NCI-H345 treated with DMSO at 0.1 percent for 48 hours (cell line): ENCODE data around the gene PGS1.

Experiments used
- DNase-seq: peaks from one replicate; lab custom pipeline; 2025; ENCODE audit not compliant: unreplicated experiment; lab: John Stamatoyannopoulos, UW

The PGS1 gene

DNA sequence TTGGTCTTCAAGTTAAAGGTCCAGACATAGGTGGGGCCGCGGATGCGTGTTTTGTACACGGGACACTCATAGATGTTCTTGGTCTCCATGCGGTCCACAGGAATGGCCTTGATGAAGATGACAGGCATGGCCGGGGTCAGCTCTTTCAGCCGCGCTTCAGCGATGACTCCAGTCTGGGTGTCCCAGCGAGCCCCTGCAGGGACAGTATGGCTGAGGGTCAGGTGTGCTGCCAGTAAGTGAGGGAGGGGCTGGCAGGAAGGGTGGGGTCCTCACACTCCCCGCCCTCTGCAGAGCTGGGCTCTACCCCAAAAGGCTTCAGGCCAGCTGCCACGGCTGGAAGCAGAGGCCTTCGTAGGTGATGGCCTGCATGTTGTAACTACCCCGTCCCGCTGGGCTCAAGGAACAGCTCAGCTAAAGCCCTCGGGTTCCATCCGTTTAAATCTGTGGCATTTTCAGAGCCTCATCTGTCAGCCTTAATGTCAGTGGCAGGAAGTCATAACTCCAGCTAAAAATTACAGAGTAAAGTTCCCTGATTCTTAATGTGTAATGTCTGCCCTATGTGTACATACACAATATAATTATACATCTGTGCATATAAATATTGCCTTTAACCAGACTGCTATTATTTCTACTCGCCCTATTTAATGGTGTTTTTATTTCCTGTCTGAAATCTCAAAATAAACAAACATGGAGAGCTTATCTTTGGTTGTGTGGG, 45.7 kb downstream of the PGS1 start:
- DNase-seq = no peak

- DNase-seq = no peak
These were observed 47.0 kb downstream of the PGS1 start for GRCh38 chr17:78425429-78425828.

- DNase-seq = no peak
These were observed 47.9 kb downstream of the PGS1 start for GRCh38 chr17:78426293-78426879.

DNA sequence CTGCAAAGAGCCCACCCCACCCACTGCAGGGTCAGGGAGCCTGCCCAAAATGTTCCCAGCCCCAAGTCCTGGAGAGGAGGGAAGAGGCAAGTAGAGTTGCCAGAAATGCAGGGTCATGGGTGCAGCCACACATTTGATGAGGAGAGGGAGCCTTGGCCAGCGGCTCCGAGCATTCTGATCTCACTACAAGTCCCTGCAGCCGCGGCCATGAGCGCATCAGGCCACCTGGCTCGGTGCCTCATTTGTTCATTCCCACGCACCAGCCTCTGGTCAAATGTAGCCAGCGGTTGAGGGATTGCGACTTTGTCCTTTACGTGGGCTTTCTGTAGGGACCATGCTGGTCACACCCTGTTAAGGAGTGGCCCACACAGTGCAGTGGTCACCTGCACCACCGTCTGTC, 48.7 kb downstream of the PGS1 start:
- DNase-seq = no peak

- DNase-seq = no peak
These were observed 49.7 kb downstream of the PGS1 start for GRCh38 chr17:78428025-78428575.

- no peak for DNase-seq
These were observed 50.6 kb downstream of the PGS1 start for GRCh38 chr17:78428836-78429617.

- peak; percentile 33 for DNase-seq
These were observed 51.2 kb downstream of the PGS1 start for GRCh38 chr17:78429618-78429995.

DNA sequence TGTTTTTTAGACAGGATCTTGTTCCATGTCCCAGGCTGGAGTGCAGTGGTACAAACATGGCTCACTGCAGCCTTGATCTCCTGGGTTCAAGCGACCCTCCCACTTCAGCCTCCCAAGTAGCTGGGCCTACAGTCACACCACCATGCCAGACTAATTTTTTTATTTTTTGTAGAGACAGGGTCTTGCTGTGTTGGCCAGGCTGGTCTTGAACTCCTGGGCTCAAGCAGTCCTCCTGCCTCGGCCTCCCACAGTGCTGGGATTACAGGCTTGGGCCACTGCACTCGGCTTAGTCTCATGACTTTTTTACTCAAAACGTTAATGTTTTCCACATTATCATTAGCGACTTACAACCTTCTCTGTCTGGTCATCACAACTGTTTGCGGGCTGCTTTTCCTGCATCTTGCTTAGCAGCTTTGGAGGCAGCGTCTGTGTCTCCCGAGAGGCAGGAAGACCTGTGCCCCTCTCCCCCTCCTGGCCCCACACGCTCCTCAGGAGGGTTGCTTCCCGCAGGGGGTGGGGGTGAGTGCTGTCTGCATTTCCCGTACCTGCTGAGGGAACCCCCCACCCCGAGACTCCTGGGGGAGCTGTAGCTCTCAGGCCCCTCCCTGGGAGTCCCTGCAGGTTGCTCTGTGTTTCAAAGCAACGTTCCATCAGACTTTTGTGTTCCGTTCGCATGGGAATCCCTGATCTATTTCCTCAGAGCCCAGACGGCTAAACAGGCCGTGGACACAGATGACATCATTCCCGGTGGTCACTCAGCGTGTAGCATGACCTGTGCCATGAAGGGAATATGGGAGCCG, 52.6 kb downstream of the PGS1 start:
- DNase-seq = no peak

- DNase-seq = no peak
These were observed 53.2 kb downstream of the PGS1 start for GRCh38 chr17:78431692-78431958.

DNA sequence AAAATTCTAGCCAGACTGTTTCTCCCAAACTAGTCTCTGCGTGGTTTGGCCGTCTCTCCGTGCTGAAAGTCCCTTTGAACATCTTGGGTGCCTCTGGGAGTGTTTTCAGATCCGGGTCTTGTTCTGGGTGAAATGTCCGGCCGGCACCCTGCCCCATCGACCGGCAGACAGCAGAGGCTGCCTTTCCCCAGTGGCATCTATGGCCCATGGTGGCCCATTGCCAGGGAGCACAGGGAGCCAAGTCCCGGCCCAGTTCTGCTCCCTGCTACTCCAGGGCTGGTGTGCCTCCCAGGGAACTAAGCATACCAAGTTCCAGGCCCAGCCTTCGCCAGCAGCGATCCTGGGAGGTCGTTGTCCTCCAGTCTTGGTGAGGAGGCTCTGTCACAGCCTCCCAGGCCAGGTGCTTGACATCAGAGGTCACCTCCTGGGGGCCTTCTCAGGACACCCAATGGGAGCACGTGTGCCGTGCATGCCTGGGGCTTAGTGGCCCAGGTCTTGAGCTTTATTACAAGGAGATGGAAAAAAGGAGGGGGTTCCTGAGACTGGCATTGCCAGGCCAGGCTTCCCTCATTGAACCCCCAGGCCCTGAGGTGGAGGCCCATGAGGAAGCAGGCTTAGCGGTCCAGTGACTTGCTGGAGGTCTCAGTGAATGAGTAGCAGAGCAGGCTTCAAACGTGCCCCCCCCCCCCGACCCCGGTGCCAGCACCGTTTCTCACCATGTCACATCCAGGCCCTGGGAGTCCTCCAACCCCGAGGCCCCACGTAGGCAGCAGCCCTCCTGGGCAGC, 54.0 kb downstream of the PGS1 start:
- no peak for DNase-seq

DNA sequence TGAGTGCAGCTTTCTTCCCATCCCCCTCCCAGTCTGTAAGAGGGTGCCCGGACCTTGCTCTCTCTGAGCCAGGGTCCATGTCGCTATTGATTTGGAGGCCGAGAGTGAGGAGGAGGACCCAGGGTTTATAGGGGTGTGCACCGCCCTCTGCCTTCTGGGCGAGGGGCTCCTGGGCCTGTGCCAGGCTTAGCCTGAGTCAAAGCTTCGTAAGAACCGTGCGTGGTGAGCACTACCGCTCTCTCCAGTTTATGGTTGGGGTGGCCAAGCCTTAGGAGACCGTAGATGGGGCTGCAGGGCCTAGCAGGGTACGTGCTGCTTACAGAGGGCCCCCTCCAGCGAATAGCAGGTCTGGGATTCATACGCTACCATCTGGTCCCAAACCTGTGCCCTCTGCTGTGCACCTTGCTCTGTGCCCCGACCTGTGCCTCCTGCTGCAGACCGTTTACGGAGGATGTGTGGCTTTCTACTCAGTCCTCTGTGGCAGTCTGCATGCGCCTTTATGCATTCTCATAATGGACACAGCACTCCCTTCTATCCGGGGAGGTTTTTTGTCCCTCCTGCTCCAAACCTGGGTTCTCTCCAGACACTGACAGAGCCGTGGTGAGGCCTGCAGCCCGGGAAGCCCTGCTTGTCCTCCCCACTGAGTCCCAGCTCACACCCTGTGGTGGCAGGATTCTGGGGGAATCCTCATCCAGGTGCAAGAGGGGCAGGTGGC, 54.7 kb downstream of the PGS1 start:
- DNase-seq = no peak

DNA sequence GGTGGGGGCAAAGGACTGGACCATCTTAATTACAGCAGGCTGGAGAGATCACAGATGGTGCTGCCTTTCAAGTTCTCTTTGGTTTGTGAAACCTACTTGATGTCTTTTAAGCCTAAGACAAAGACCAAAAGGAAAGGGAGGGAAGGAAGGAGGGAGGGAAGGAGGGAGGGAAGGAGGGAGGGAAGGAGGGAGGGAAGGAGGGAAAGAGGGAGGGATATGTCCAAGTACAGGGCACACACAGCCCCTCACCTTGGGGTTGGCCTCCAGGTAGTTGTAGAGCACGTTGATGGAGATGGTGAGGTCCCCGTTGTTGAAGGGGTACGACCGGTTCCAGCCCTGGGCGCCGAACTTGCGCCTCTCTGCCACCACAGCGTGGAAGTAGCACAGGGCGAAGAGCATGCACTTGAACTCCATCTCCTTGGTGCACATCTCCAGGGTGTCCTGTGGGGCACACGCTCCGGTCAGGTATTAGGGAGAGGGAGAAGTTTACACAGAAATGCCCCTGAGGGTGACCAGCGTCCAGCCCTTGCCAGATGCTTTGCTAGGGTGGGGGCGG, 55.4 kb downstream of the PGS1 start:
- no peak for DNase-seq

DNA sequence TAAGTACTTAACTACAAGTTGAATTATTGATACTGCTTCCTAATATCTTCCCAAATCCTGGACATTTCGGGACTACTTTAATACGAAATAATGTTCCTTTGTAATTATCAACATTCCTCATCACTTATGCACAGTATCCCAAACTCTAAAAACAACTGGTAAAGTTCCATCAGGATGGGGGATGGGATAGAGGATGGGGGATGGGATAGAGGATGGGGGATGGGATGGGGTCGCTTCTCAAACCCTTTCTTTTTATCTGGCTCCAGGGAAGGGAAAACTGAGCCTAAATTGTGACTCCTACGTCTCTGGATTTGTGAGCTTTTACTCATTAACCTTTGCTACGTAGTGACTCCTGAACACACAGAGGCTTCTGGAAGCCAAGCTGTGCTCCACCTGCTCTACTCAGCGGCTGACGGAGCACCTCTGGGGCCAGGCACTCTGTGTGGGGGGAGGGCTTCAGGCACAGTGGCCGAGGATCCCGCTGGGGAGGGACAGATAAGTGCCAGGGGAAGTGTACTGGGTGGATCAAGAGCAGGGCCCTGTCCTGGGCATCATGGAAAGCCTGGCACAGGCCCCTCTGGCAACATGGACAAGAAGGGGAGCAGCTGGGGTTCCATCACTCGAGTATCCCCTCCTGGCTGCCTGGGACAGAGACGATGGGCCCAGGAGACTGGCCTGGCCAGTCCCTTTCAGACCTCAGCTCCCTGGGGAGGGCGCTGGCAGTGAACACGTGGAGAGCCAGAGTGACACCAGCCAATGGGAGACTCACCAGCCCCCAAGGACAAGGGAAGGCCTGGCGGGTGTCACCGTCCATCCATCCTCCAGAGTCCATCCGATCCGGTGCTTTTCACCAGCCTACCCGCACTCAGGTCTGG, 56.2 kb downstream of the PGS1 start:
- no peak for DNase-seq

DNA sequence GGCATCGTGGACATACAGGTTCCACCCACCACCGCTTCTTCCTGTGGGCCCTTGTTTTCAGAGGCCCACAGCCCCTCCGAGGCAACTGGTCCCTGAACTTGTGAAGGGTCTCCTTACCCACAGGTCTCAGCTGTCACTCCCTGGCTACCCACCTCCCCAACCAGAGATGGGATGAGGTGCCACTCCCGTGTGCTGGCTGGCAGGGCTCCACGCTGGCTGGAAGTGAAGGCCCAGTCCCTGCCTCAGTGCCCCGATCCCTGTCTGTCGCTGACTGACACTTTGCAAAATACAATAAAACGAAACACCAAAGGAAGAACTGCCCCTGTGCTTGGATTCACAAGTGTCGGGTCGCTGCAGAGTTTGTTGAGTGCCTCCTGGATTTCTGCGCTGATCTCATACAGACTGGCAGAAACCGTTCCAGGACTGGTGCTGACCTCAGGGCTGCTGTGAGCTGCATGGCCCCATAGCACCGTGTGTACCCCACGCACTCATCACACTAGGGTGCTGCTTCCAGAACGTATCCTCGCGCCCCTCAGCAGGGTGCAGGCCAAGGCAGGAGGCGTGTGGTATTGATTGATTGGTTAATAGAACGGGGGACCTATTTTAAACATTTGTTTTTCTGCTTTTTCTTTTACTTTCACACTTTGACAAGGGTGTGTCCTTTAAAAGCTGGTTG, 57.0 kb downstream of the PGS1 start:
- no peak for DNase-seq

DNA sequence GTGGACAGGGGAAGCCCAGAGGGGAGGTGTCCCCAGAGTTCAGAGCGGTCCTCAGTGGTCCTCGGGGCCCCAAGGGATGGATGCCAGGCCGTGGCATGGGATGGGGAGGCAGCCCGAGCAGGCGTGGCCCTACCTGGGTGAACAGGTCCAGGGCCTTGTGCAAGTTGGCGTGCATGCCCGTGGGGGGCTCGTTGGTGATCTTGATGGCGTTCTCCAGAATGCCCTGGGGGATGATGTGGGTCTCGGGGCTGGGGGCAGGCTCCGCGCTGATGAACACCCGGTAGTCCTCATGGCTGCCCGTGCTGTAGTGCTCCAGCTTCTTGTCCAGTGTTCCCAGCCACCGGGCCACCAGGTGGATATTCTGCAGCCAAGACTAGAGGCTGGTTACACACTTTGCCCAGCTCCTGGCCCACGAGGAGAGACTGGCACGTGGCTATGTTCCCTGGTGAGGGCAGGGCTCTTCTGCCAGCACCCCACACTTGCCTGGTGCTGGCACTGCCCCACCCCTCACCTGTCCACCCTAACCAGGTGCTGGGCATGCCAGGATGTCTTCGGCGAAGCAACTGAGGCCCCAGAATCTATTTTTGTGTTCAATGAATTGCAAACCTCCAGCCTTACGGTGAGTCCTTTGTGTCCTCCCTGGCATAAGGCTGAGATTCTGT, 59.2 kb downstream of the PGS1 start:
- DNase-seq = no peak

DNA sequence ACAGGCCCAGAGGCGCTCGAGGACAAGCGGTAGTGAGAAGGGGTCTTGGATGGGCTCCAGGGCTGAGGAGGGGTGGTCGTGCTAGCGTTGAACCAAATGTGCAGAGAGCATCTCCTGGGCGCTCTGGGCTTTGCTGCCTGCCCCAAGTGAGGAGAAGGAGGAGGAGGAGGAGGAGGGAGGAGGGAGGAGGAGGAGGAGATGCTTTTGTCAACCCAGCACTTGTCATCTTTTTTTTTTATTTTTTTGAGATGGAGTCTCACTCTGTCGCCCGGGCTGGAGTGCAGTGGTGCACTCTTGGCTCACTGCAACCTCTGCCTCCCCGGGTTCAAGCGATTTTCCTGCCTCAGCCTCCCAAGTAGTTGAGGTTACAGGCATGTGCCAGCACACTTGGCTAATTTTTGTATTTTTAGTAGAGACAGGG, 59.8 kb downstream of the PGS1 start:
- no peak for DNase-seq

DNA sequence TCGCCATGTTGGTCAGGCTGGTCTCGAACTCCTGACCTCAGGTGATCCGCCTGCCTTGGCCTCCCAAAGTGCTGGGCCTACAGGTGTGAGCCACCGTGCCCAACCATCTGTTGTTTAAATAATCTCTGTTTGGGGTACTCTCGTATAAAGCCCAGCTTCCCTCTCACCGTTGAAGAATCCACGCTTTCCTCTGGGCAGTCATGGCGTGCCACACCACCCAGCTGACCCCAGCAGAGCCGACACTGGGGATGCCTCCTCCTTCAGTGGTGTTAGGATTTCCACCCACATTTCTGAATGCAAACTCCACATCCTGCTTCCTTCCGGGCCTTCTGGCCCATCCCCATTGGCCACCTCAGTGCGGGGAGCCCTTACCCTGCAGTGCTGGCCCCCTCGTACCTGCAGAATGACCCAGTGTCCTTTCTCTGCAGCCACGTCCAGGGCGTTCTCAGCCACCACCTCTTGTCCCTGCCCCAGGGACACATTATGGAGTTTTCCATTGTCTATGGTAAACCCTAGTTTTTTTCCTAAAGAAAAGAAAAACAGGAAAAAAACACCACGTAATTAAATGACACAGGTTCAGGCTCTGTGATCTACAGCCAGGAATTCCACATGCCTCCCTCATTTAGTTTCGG, 60.4 kb downstream of the PGS1 start:
- DNase-seq = no peak
